Measurements from ENCODE around the gene FAM222B.

FAM222B gene

GRCh38 chr17:28750178-28751047 lies 92.2 kb downstream of the FAM222B start:
- Histone ChIP-seq H3K27ac (ENCODE audit: low read depth, low read length) (peak overlapping the region; percentile 71), H3K9ac (ENCODE audit: low read depth, low read length) (no peak overlapping the region), H3K4me1 (ENCODE audit: control insufficient read depth, insufficient read depth, low read length) (peaks cover 22% of the 10 kb centered on the region)

DNA sequence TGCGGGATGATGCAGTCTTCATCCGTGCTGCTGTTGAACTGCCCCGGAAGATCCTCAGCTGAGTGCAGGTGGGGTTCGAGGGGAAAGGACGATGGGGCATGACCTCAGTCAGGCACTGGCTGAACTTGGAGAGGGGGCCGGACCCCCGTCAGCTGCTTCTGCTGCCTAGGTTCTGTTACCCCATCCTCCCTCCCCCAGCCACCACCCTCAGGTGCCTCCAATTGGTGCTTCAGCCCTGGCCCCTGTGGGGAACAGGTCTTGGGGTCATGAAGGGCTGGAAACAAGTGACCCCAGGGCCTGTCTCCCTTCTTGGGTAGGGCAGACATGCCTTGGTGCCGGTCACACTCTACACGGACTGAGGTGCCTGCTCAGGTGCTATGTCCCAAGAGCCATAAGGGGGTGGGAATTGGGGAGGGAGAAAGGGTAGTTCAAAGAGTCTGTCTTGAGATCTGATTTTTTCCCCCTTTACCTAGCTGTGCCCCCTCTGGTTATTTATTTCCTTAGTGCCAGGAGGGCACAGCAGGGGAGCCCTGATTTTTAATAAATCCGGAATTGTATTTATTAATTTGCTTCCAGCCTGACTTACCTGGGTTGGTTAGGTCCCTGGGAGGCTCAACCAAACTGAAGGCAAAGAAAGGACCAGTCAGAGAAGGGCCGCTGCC lies 92.9 kb downstream of the FAM222B start:
- peaks cover 22% of the 10 kb centered on the region for H3K4me1 ChIP-seq (ENCODE audit: control insufficient read depth, insufficient read depth, low read length)
- no peak overlapping the region for H3K9ac ChIP-seq (ENCODE audit: low read depth, low read length)
- H3K9me3 ChIP-seq (ENCODE audit: control insufficient read depth, insufficient read depth, low read length): no peaks in the 10 kb centered on the region
- H3K27me3 ChIP-seq (ENCODE audit: control insufficient read depth, insufficient read depth, low read length): no peaks in the 10 kb centered on the region
- no peak overlapping the region for H3K4me3 ChIP-seq (ENCODE audit: low read depth, low read length)
- peaks cover 58% of the 10 kb centered on the region for H3K36me3 ChIP-seq (ENCODE audit: control insufficient read depth, insufficient read depth, low read length)
- peak overlapping the region; percentile 71 for H3K27ac ChIP-seq (ENCODE audit: low read depth, low read length)

More at GRCh38 chr17:28750178-28751047, 92.2 kb downstream of the FAM222B start:
- no peak overlapping the region for H3K4me3 ChIP-seq (ENCODE audit: low read depth, low read length)
- no peaks in the 10 kb centered on the region for H3K9me3 ChIP-seq (ENCODE audit: control insufficient read depth, insufficient read depth, low read length)
- no peaks in the 10 kb centered on the region for H3K27me3 ChIP-seq (ENCODE audit: control insufficient read depth, insufficient read depth, low read length)
- H3K36me3 ChIP-seq (ENCODE audit: control insufficient read depth, insufficient read depth, low read length): peaks cover 58% of the 10 kb centered on the region

- Histone ChIP-seq H3K27me3 (ENCODE audit: control insufficient read depth, insufficient read depth, low read length) (no peaks in the 10 kb centered on the region), H3K27ac (ENCODE audit: low read depth, low read length) (peak overlapping the region; percentile 71), H3K4me3 (ENCODE audit: low read depth, low read length) (no peak overlapping the region)
Observed at GRCh38 chr17:28748852-28749515, 93.6 kb downstream of the FAM222B start.

DNA sequence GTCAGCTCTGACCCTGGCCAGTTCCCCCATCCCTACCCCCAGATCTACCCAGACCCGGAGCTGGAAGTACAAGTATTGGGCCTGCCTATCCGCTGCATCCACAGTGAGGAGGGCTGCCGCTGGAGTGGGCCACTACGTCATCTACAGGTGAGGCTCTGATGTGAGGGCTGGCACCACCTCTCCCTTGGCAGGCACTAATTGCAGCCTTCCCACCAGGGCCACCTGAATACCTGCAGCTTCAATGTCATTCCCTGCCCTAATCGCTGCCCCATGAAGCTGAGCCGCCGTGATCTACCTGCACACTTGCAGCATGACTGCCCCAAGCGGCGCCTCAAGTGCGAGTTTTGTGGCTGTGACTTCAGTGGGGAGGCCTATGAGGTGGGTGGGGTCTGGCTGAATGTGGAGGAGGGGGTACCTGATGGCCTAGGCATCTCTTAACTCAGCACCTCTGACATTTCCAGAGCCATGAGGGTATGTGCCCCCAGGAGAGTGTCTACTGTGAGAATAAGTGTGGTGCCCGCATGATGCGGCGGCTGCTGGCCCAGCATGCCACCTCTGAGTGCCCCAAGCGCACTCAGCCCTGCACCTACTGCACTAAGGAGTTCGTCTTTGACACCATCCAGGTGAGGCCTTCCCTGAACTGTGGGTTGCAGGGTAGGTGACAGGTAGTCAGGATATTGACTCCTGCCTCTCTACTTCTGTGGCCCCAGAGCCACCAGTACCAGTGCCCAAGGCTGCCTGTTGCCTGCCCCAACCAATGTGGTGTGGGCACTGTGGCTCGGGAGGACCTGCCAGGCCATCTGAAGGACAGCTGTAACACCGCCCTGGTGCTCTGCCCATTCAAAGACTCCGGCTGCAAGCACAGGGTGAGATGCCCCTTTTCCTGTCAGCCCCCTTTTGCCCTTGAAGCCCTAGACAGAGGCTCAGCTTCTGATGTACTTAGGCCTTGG lies 94.5 kb downstream of the FAM222B start:
- Histone ChIP-seq H3K36me3 (ENCODE audit: control insufficient read depth, insufficient read depth, low read length) (peaks cover 58% of the 10 kb centered on the region), H3K9me3 (ENCODE audit: control insufficient read depth, insufficient read depth, low read length) (no peaks in the 10 kb centered on the region), H3K9ac (ENCODE audit: low read depth, low read length) (no peak overlapping the region), H3K27me3 (ENCODE audit: control insufficient read depth, insufficient read depth, low read length) (no peaks in the 10 kb centered on the region), H3K27ac (ENCODE audit: low read depth, low read length) (peak overlapping the region; percentile 100), H3K4me3 (ENCODE audit: low read depth, low read length) (no peak overlapping the region), H3K4me1 (ENCODE audit: control insufficient read depth, insufficient read depth, low read length) (peaks cover 22% of the 10 kb centered on the region)

More at GRCh38 chr17:28748852-28749515, 93.6 kb downstream of the FAM222B start:
- H3K4me1 ChIP-seq (ENCODE audit: control insufficient read depth, insufficient read depth, low read length): peaks cover 22% of the 10 kb centered on the region
- peaks cover 58% of the 10 kb centered on the region for H3K36me3 ChIP-seq (ENCODE audit: control insufficient read depth, insufficient read depth, low read length)
- H3K9me3 ChIP-seq (ENCODE audit: control insufficient read depth, insufficient read depth, low read length): no peaks in the 10 kb centered on the region
- no peak overlapping the region for H3K9ac ChIP-seq (ENCODE audit: low read depth, low read length)

GRCh38 chr17:28747051-28747691 lies 95.4 kb downstream of the FAM222B start:
- Histone ChIP-seq H3K27ac (ENCODE audit: low read depth, low read length) (peak overlapping the region; percentile 100), H3K27me3 (ENCODE audit: control insufficient read depth, insufficient read depth, low read length) (no peaks in the 10 kb centered on the region), H3K4me1 (ENCODE audit: control insufficient read depth, insufficient read depth, low read length) (peaks cover 22% of the 10 kb centered on the region), H3K36me3 (ENCODE audit: control insufficient read depth, insufficient read depth, low read length) (peaks cover 54% of the 10 kb centered on the region), H3K9me3 (ENCODE audit: control insufficient read depth, insufficient read depth, low read length) (no peaks in the 10 kb centered on the region), H3K9ac (ENCODE audit: low read depth, low read length) (no peak overlapping the region), H3K4me3 (ENCODE audit: low read depth, low read length) (no peak overlapping the region)

DNA sequence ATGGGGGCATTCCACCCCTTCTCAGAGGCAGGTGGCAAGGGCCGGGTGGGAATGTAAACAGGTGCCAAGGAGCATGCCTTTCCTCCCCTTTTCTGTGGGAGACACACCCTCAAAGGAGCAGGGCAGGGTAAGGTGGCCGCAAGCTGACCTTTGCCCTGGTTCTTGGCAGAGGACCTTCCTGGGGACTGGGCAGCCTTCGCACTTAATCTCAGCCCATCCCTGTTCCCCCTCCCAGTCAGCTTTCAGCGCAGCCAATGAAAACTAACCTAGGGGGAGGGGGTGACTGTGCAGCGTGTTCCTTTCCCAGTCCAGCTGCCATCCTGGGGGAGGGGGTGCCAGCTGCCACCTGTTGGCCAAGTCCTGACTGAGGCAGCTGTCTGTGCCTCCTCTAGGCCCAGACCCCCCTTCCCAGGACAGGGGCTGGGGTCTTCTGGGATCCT lies 96.0 kb downstream of the FAM222B start:
- Histone ChIP-seq H3K27ac (ENCODE audit: low read depth, low read length) (peak overlapping the region; percentile 100), H3K36me3 (ENCODE audit: control insufficient read depth, insufficient read depth, low read length) (peaks cover 55% of the 10 kb centered on the region), H3K4me1 (ENCODE audit: control insufficient read depth, insufficient read depth, low read length) (peaks cover 22% of the 10 kb centered on the region), H3K9ac (ENCODE audit: low read depth, low read length) (no peak overlapping the region; the same call in 1 of the 2 replicates), H3K9me3 (ENCODE audit: control insufficient read depth, insufficient read depth, low read length) (no peaks in the 10 kb centered on the region), H3K27me3 (ENCODE audit: control insufficient read depth, insufficient read depth, low read length) (no peaks in the 10 kb centered on the region), H3K4me3 (ENCODE audit: low read depth, low read length) (peak overlapping the region; percentile 95; the same call in 1 of the 2 replicates)

DNA sequence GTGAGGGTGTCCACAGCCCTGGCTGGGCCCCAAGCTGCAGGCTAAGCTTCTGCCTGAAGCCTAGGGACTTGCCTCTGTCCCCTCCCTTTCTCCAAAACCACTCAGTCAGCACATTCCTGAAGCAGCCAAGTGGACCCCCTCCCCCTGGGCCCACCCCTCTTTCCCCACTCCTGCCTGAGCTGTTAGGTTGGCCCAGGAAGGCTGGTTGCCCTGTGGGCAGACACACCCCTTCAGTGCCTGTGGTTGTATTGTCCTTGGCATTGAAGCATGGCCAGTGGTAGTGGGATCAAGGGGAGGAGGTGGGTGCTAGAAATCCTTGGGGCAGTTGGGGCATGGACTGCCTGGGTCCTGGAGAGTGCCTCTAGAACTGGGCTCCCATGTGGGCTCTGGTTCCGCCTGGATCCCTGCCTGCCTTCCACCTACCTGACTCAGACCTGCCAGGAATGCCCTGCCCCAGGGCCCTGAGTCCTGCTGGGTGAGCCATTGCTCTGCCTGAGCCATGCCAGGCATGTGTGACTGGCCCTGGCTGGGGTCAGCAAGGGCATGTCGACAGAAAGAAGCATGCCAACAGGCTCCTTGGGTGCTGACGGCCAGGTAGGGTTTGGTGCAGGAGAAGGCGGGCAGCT lies 96.7 kb downstream of the FAM222B start:
- Histone ChIP-seq H3K27me3 (ENCODE audit: control insufficient read depth, insufficient read depth, low read length) (no peaks in the 10 kb centered on the region), H3K4me1 (ENCODE audit: control insufficient read depth, insufficient read depth, low read length) (peaks cover 22% of the 10 kb centered on the region), H3K9ac (ENCODE audit: low read depth, low read length) (peak overlapping the region; percentile 96; the same call in 1 of the 2 replicates), H3K36me3 (ENCODE audit: control insufficient read depth, insufficient read depth, low read length) (peaks cover 53% of the 10 kb centered on the region), H3K4me3 (ENCODE audit: low read depth, low read length) (peak overlapping the region; percentile 95), H3K9me3 (ENCODE audit: control insufficient read depth, insufficient read depth, low read length) (no peaks in the 10 kb centered on the region), H3K27ac (ENCODE audit: low read depth, low read length) (peak overlapping the region; percentile 100)

DNA sequence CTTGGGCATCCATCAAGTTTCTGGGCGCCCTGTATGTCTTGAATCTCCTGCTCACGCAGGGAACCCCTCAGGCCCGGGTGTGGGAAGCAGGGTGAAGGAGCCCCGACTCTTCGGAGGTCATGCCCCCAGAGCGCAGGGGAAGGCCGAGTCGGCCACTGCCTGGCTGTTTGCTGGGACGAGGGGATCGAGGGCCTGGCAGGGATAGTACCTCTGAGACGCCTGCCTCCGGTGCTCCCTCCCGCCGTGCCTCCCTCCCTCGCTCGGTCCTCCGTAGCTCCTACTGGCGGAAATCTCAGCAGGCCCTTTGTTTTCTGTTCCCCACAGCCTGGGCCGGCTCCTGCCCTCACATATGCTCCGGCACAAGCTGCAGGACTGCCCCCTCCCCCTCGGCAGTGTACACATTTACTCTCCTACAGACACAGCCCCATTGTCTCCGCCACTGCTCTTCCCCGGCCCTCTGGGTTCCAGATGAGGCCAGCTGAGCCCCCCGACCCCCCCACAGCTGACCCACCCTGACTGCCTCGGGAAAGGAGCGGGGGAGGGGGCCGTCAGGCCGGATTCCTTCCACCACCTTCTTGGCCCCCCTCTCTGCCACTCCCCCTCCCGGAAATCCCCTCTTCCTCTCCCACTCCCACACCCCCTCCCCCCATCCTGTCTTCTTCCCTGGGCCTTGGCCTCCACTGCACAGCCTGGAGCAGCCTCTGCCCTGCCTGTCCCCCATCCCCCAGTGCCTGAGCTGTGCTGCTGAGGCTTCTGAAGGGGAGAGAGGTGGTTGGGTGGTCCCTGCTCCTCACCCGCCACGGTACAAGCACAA lies 97.4 kb downstream of the FAM222B start:
- peaks cover 52% of the 10 kb centered on the region for H3K36me3 ChIP-seq (ENCODE audit: control insufficient read depth, insufficient read depth, low read length)
- H3K4me3 ChIP-seq (ENCODE audit: low read depth, low read length): peak overlapping the region; percentile 95
- peak overlapping the region; percentile 96 for H3K9ac ChIP-seq (ENCODE audit: low read depth, low read length)

More for the DNA sequence above, 97.4 kb downstream of the FAM222B start:
- H3K27ac ChIP-seq (ENCODE audit: low read depth, low read length): peak overlapping the region; percentile 100
- H3K9me3 ChIP-seq (ENCODE audit: control insufficient read depth, insufficient read depth, low read length): no peaks in the 10 kb centered on the region
- H3K27me3 ChIP-seq (ENCODE audit: control insufficient read depth, insufficient read depth, low read length): no peaks in the 10 kb centered on the region
- peaks cover 18% of the 10 kb centered on the region for H3K4me1 ChIP-seq (ENCODE audit: control insufficient read depth, insufficient read depth, low read length)

Measured in HUES48 (cell line).